ENCODE measurements around the gene LGALS7B. TPM values are rescaled to one million over a fixed set of nuclear protein-coding genes. Genes with fewer than 3 reads are reported as not detected.
"Not testable (repeated sequence)": the region's sequence is repeated elsewhere in the genome, so short reads cannot be mapped to it uniquely, and the experiment has no call there.

LGALS7B gene
- total and polyA plus RNA-seq, 2 of the 4 experiments (the other 2 are of a cell fraction), result not detected

GRCh38 chr19:38790507-38791403 is 1.8 kb downstream of the LGALS7B start:
- H2BK15ac ChIP-seq (ENCODE audit: low read depth, low read length); H3K4me3 ChIP-seq (ENCODE audit: insufficient read depth, low read depth, low read length); H3K36me3 ChIP-seq (ENCODE audit: control insufficient read depth, insufficient read depth, low read length); H3K14ac ChIP-seq (replicated peaks; ENCODE audit: low read depth, low read length); ATAC-seq (ENCODE audit: low read depth); H3K4me1 ChIP-seq (ENCODE audit: control insufficient read depth, insufficient read depth, low read length); H3K4me2 ChIP-seq (ENCODE audit: low read depth, low read length); H3K18ac ChIP-seq (ENCODE audit: low read depth, low read length); H3K27ac ChIP-seq (ENCODE audit: insufficient read depth, low read length); BruUV-seq (replicated peaks); H3K27me3 ChIP-seq (ENCODE audit: control insufficient read depth, insufficient read depth, low read length); H3K4ac ChIP-seq (ENCODE audit: low read depth, low read length); H2BK5ac ChIP-seq (ENCODE audit: low read depth, low read length, poor library complexity, severe bottlenecking); dilution Hi-C loops (cut with HindIII; ENCODE audit: low sequenced_read_pairs, unreplicated experiment); in situ Hi-C loops (cut with MboI; ENCODE audit: low sequenced_read_pairs); H3K9me3 ChIP-seq (ENCODE audit: control insufficient read depth, insufficient read depth, low read length); CTCF ChIA-PET; H3K23ac ChIP-seq (ENCODE audit: low read depth, low read length); H3K9me1 ChIP-seq (ENCODE audit: insufficient read depth, low read length); DNase-seq; POLR2A ChIA-PET (ENCODE audit: unreplicated experiment); H4K5ac ChIP-seq (ENCODE audit: low read depth, low read length); H4K91ac ChIP-seq (ENCODE audit: insufficient read depth, low read depth, low read length); intact Hi-C loops (cut with micrococcal nuclease); H2AK5ac ChIP-seq (ENCODE audit: low read depth, low read length); H3K79me1 ChIP-seq (ENCODE audit: low read depth in 1 of 2, low read length in 2 of 2); H2BK20ac ChIP-seq (ENCODE audit: low read depth, low read length); H4K20me1 ChIP-seq (ENCODE audit: insufficient read depth, low read length); H2AFZ ChIP-seq (replicated peaks; ENCODE audit: low read length, poor library complexity); H3K9ac ChIP-seq (ENCODE audit: low read depth, low read length); H2BK120ac ChIP-seq (ENCODE audit: low read depth, low read length); H2AK9ac ChIP-seq (replicated peaks; ENCODE audit: low read depth, low read length, poor library complexity); H3K56ac ChIP-seq (ENCODE audit: extremely low read depth, insufficient read depth, low read length): not testable (repeated sequence)
- peak overlapping the region; percentile 85 to 94; a peak in 2 of 4 replicates for H4K8ac ChIP-seq (ENCODE audit: low read depth in 2 of 2, low read length in 2 of 2)
- WGBS, 2 experiments (ENCODE audit: extremely low coverage in 2 of 2, insufficient read length in 1 of 2), result no CpG with 5 or more reads among the region's 49 CpGs

- H3K4me2 ChIP-seq (ENCODE audit: low read depth, low read length); in situ Hi-C loops (cut with MboI; ENCODE audit: low sequenced_read_pairs): not testable (repeated sequence)
- H4K8ac ChIP-seq (ENCODE audit: low read depth in 2 of 2, low read length in 2 of 2), result peak overlapping the region; percentile 85 to 94; a peak in 2 of 4 replicates
These were observed 2.6 kb downstream of the LGALS7B start for GRCh38 chr19:38791451-38792064.

More at GRCh38 chr19:38791451-38792064, 2.6 kb downstream of the LGALS7B start:
- H3K23ac ChIP-seq (ENCODE audit: low read depth, low read length); H3K4me1 ChIP-seq (ENCODE audit: control insufficient read depth, insufficient read depth, low read length); H3K4ac ChIP-seq (ENCODE audit: low read depth, low read length); H3K9me3 ChIP-seq (ENCODE audit: control insufficient read depth, insufficient read depth, low read length); H3K79me1 ChIP-seq (ENCODE audit: low read depth in 1 of 2, low read length in 2 of 2); H2AFZ ChIP-seq (replicated peaks; ENCODE audit: low read length, poor library complexity); CTCF ChIA-PET; H2BK120ac ChIP-seq (ENCODE audit: low read depth, low read length); POLR2A ChIA-PET (ENCODE audit: unreplicated experiment); H2AK9ac ChIP-seq (replicated peaks; ENCODE audit: low read depth, low read length, poor library complexity); H2AK5ac ChIP-seq (ENCODE audit: low read depth, low read length); H4K5ac ChIP-seq (ENCODE audit: low read depth, low read length); H3K56ac ChIP-seq (ENCODE audit: extremely low read depth, insufficient read depth, low read length); H3K27ac ChIP-seq (ENCODE audit: insufficient read depth, low read length); H3K4me3 ChIP-seq (ENCODE audit: insufficient read depth, low read depth, low read length); H2BK15ac ChIP-seq (ENCODE audit: low read depth, low read length); H3K9ac ChIP-seq (ENCODE audit: low read depth, low read length); BruUV-seq (replicated peaks); H3K27me3 ChIP-seq (ENCODE audit: control insufficient read depth, insufficient read depth, low read length); H2BK20ac ChIP-seq (ENCODE audit: low read depth, low read length); dilution Hi-C loops (cut with HindIII; ENCODE audit: low sequenced_read_pairs, unreplicated experiment); H4K20me1 ChIP-seq (ENCODE audit: insufficient read depth, low read length); H4K91ac ChIP-seq (ENCODE audit: insufficient read depth, low read depth, low read length); DNase-seq; H3K18ac ChIP-seq (ENCODE audit: low read depth, low read length); intact Hi-C loops (cut with micrococcal nuclease); H3K9me1 ChIP-seq (ENCODE audit: insufficient read depth, low read length); H2BK5ac ChIP-seq (ENCODE audit: low read depth, low read length, poor library complexity, severe bottlenecking); H3K36me3 ChIP-seq (ENCODE audit: control insufficient read depth, insufficient read depth, low read length); H3K14ac ChIP-seq (replicated peaks; ENCODE audit: low read depth, low read length): not testable (repeated sequence)
- peak; percentile 91 for ATAC-seq (ENCODE audit: low read depth)
- no CpG with 5 or more reads among the region's 40 CpGs for WGBS, 2 experiments (ENCODE audit: extremely low coverage in 2 of 2, insufficient read length in 1 of 2)
